HG03060 (cell line): ENCODE results near the gene SPAST.
"Not testable (repeated sequence)": the region's sequence is repeated elsewhere in the genome, so short reads cannot be mapped to it uniquely, and the experiment has no call there.

Experiments
- ATAC-seq: cut with Tn5 transposase; IDR thresholded peaks from one replicate; pipeline ENCODE4 v1.9.1; 2021; ENCODE audit warnings: low read depth, moderate number of reproducible peaks; ENCODE audit not compliant: unreplicated experiment

The SPAST gene

DNA sequence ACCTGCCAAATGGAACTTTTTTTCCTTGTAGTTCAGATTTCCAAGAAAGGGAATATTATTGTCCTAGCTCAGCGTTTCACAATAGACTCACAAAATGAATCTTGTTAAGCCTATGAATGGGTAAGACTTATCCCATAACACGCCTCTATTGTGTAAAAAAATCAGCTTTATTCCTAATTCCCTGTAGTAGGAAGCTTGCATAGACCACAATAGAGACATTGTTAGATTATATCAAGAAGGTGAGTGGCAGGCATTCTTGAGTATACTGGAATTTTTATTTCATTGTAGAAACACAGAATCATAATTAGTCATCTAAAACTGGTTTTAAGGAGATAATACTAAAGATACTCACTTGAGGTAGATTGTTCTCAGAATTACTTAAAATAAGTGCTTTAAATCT, 55.8 kb downstream of the SPAST start:
- no peak for ATAC-seq

GRCh38 chr2:32124660-32125059, 61.3 kb downstream of the SPAST start:
- no peak for ATAC-seq

GRCh38 chr2:32128636-32129035, 65.3 kb downstream of the SPAST start:
- no peak for ATAC-seq

DNA sequence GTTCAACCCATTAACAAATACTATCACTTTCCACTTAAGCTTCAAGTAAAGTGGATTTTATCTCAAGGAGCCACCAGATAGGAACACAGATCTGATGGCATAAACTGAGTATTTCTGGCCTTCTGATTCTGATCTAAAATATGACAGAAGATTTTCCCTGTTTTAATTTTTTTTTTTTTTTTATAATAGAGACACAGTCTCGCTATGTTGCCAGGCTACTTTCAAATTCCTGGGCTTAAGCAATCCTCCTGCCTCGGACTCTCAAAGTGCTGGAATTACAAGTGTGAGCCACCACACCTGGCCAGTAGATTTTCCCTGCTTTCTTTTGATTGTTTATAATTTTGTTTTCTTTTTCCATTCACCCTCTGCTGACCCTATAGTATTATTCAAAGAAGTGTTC, 65.7 kb downstream of the SPAST start:
- no peak for ATAC-seq

DNA sequence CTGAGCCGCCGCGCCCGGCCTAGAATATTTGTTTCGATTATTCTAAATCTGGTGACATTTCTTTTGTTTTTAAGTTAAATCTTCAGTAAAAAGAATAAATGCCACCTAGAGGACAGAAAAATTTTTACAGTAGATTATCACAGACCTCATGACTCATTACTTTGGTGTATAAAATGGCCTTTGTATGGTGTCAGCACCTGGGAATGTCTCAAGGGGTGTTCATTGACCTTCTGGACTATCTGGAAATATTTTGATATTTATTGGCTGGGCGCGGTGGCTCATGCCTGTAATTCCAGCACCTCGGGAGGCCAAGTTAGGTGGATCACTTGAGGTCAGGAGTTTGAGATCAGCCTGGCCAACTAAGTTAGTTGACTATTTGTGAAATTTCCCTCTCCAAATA, 72.1 kb downstream of the SPAST start:
- no peak for ATAC-seq

GRCh38 chr2:32136097-32136496, 72.7 kb downstream of the SPAST start:
- ATAC-seq: no peak

- not testable (repeated sequence) for ATAC-seq
These were observed 88.2 kb downstream of the SPAST start for GRCh38 chr2:32151544-32151943.

DNA sequence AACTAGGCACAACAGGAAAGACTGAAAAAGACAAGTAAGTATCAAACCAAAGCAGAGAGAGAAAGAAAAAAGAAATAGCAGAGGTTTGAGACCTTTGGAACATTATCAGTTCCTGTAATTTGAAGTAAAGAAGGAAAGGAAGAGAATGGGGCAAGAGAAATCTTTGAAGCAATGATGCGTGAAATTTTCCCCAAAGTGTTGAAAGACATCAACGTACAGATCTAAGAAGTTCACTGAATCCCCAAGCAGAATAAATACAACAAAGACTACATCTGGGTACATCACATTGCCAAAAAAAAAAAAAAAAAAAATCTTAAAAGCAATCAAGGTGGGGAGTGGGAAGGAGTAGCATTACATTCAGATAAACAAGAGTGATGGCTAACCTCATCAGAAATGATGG, 96.3 kb downstream of the SPAST start:
- no peak for ATAC-seq

GRCh38 chr2:32161296-32161695, 97.9 kb downstream of the SPAST start:
- ATAC-seq: no peak

- ATAC-seq: not testable (repeated sequence)
These were observed 100.9 kb downstream of the SPAST start for GRCh38 chr2:32164254-32164653.

GRCh38 chr2:32165027-32165347, 101.6 kb downstream of the SPAST start:
- not testable (repeated sequence) for ATAC-seq

DNA sequence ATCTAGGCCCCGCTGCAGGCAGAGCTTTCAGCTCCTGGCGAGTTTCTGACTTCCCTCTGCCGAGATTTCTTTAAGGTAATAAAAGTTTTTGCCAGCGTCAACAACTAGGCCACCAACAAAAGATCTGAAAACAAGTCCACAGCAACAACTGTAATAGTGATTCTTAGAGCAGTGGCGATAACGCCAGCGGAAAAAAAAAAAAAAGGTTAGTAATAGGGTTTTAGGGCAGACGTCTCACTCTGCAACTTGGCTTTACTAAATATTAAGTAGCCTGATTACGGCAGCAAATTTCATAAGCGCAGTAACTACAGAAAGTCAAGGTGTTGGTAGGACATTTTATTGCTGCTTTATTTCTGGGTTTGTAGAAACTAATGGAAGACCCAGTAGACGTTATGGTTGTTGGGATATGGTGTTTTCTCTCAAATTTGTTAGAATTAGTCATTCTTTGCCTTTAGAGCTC, 102.8 kb downstream of the SPAST start:
- ATAC-seq: no peak

DNA sequence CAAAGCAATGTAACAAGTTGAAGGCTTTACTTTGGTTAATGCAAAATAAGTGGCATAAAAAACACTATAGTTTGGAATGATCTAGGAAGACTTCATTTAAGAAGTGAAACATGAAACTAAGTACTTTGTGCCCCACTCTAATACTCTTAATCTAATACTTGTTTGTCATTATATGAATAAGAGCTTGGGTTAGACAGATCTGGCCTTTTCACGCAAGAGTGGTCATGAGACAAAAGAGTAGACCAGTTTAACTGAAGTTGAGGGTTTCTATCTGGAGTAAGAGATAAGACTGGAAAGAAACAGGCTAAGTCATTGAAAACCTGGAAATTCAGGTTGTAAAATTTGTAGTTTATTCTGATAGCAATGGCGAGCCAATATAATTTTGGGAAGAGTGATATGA, 105.2 kb downstream of the SPAST start:
- peak; percentile 40 for ATAC-seq

- no peak for ATAC-seq
These were observed 109.5 kb downstream of the SPAST start for GRCh38 chr2:32172870-32173269.

GRCh38 chr2:32182667-32183066, 119.3 kb downstream of the SPAST start:
- ATAC-seq: no peak

- no peak for ATAC-seq
These were observed 125.7 kb downstream of the SPAST start for GRCh38 chr2:32189011-32189410.

GRCh38 chr2:32192418-32192817, 129.1 kb downstream of the SPAST start:
- no peak for ATAC-seq

DNA sequence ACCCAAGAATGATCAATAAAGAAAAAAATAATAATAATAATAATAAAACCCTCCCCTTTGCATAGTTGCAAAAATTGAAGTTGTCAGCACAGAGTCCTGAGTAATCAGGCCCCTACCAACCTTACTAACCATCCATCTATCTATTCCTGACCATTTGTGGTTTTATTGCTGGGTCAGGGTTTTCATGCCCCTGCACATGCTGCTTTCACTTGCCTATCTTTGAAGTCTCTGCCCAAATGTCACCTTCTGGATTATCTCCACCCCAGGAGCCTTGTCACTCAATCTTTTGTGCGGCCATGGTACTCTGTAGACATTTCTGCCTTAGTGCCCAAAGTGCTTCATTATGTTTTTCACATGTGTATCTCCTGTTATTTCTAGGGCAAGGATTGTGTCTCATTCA, 137.5 kb downstream of the SPAST start:
- ATAC-seq: no peak

DNA sequence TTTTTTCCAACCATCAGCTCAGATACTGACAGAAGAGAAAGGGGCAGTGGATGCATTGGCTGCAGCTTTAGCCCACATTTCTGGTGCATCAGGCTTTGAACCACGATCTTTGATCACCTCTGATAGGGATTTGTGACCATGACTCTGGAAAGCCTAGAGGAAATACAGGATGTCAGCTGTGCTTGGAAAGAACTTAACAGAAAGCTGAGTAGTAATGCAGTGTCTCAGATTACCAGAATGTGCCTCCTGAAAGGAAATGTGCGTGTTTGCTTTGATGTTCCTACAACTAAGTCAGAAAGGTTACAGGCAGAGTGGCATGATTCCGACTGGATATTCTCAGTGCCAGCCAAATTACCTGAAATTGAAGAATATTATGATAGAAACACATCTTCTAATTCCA, 140.1 kb downstream of the SPAST start:
- ATAC-seq: not testable (repeated sequence)
